ENCODE data around the gene UBE3B.

GRCh38 chr12:109512608-109513007 lies 35.2 kb downstream of the UBE3B start:
- no peak for TF ChIP-seq POLR2A (IDR thresholded peaks at IDR 0.05)
- TF ChIP-seq CTCF (IDR thresholded peaks at IDR 0.05) = no peak
